Bronchial epithelial cell (primary cell): ENCODE data around the gene CIB1. TPM values are rescaled to one million over a fixed set of nuclear protein-coding genes. Genes with fewer than 3 reads are reported as not detected.

Experiments
- DNase-seq: peaks from one replicate; pipeline ENCODE4 v3.0.0-alpha.2; 2010; ENCODE audit warnings: low read depth
- FAIRE-seq: peaks from 2 replicates; lab custom pipeline; 2011; peaks lifted over from hg19 to GRCh38; lab: Jason Lieb, UNC
- H3K27me3 ChIP-seq: 2 replicates; pipeline ENCODE4 v1.5.1; 2011; ENCODE audit warnings: low read length; ENCODE audit not compliant: control insufficient read depth, insufficient read depth
- H3K36me3 ChIP-seq: 2 replicates; pipeline ENCODE4 v1.5.1; 2011; ENCODE audit warnings: low read length; ENCODE audit not compliant: control insufficient read depth, insufficient read depth
- H3K4me3 ChIP-seq: 2 replicates; pipeline ENCODE4 v1.5.1; 2011; ENCODE audit warnings: mild to moderate bottlenecking, low read depth, low read length, control low read depth
- CTCF ChIP-seq: IDR thresholded peaks from 2 replicates; pipeline ENCODE4 v1.5.1; 2011; ENCODE audit warnings: mild to moderate bottlenecking, moderate library complexity, low read length, control low read depth, inconsistent platforms; ENCODE audit not compliant: insufficient read depth, severe bottlenecking
- total RNA-seq: library from RNA; depleted of rRNA; stranded (reverse); fragments of >200 nt; gene quantifications from 2 replicates; pipeline ENCODE4 v1.2.1, GENCODE V29; 2014

CIB1 gene
- total RNA-seq, 1 donor from 2014 or later: 41.1 TPM

- Histone ChIP-seq H3K36me3 (peaks cover 58% of the 10 kb centered on the region), H3K27me3 (no peaks in the 10 kb centered on the region), H3K4me3 (no peak overlapping the region)
- DNase-seq: no peak
- FAIRE-seq: no peak
- TF ChIP-seq CTCF: no peak
Measured at GRCh38 chr15:90223441-90224165, 10.1 kb downstream of the CIB1 start.

GRCh38 chr15:90222547-90222946 is 11.2 kb downstream of the CIB1 start:
- FAIRE-seq: no peak
- no peak for DNase-seq
- Histone ChIP-seq H3K4me3 (no peak overlapping the region), H3K27me3 (no peaks in the 10 kb centered on the region), H3K36me3 (peaks cover 60% of the 10 kb centered on the region)
- TF ChIP-seq CTCF: no peak

GRCh38 chr15:90221246-90221900 is 12.4 kb downstream of the CIB1 start:
- Histone ChIP-seq H3K27me3 (no peaks in the 10 kb centered on the region), H3K4me3 (no peak overlapping the region), H3K36me3 (peaks cover 57% of the 10 kb centered on the region)
- peak; percentile 84 for TF ChIP-seq CTCF
- DNase-seq (no peak), FAIRE-seq (no peak)

DNA sequence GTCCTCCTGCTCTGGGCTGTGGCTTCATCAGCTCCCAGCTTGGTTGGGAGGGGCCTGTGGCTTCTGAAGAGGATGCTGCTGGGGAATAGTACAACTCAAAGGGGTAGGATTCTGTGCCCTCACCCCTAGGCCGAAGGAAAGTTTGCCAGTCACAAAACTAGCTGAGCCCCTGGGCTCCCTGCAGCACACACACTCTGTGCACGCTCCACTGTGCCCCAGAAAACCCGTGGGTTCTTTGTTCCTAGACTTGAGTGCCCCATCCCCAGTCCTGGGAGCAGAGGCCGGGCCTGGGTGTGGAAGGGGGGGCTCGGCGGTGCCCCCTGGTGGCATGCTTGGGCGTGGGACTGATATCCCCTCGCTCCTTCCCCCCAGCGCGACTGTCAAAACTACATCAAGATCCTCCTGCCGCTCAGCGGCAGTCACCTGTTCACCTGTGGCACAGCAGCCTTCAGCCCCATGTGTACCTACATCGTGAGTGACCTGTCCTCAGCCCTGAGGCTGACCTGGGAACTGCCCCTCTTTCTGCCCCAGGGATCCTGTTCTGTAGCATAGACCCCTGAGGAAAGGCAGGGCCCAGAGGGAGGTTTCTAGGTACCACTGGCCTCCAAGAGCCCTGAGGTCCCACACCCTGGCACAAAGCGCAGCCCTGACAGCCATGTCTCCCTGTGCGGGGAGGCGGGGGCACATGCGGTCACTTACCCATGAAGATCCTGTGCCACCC is 14.2 kb downstream of the CIB1 start:
- Histone ChIP-seq H3K4me3 (no peak overlapping the region), H3K36me3 (peaks cover 50% of the 10 kb centered on the region), H3K27me3 (no peaks in the 10 kb centered on the region)
- peak; percentile 72 for TF ChIP-seq CTCF
- DNase-seq (no peak), FAIRE-seq (no peak)

DNA sequence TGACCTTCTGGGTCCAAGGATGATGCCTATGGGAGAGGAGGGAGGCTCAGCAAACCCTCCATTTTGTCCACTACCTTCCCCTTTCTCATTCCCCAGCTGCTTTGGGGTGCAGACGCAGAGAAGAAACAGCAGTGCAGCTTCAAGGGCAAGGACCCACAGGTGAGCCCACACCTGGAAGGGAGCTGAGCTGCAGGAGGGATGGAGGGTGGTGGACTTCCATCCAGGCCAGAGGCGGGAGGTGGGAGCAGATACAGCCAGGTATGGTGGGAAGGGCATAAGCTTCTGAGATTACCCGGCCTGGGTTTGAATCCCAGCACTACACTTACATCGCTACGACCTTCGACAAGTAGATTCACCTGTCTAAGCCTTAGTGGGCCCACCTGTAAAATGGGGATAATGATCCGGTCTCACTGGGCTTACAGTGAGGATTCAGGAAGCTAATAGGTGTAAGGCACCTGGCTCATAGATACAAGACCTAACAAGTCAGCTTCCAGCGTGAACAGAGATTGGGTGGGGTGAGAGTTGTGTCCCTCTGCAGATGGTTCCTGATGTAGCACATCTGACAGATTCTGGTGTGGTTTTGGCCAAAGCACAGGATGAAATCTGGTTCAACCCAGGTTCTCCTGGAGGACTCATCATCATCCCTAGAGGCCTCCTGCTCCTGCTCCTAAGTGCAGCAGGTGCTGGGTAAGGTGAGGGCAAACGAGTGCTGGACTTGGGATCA is 15.9 kb downstream of the CIB1 start:
- no peak for FAIRE-seq
- no peak overlapping the region for H3K4me3 ChIP-seq
- DNase-seq: no peak
- no peaks in the 10 kb centered on the region for H3K27me3 ChIP-seq
- H3K36me3 ChIP-seq: peaks cover 35% of the 10 kb centered on the region
- no peak for TF ChIP-seq CTCF
